ENCODE results near the gene TGM4. TPM values are rescaled to one million over a fixed set of nuclear protein-coding genes. Genes with fewer than 3 reads are reported as not detected.

TGM4 gene
- not detected in 2 replicates for total RNA-seq

- Histone ChIP-seq H3K27me3 (ENCODE audit: control insufficient read depth, insufficient read depth, low read length) (no peaks in the 10 kb centered on the region), H3K36me3 (ENCODE audit: control insufficient read depth, insufficient read depth, low read length) (peaks cover 1% of the 10 kb centered on the region), H3K4me3 (ENCODE audit: low read depth, low read length) (no peak within 1 kb of the TSS)
- TF ChIP-seq CTCF (IDR thresholded peaks at IDR 0.05; ENCODE audit: insufficient read depth, low read length, poor library complexity, severe bottlenecking) = no peak
- no peak for DNase-seq (ENCODE audit: low read depth)
Measured at GRCh38 chr3:44874308-44874707, at the start of gene TGM4. Gene TGM4 (plus strand): TSS chr3:44874608. CDS start chr3:44874679, 71 bp downstream.

- Histone ChIP-seq H3K4me3 (ENCODE audit: low read depth, low read length) (no peak overlapping the region), H3K27me3 (ENCODE audit: control insufficient read depth, insufficient read depth, low read length) (no peaks in the 10 kb centered on the region), H3K36me3 (ENCODE audit: control insufficient read depth, insufficient read depth, low read length) (peaks cover 1% of the 10 kb centered on the region)
- TF ChIP-seq CTCF (IDR thresholded peaks at IDR 0.05; ENCODE audit: insufficient read depth, low read length, poor library complexity, severe bottlenecking) = no peak
- DNase-seq (ENCODE audit: low read depth) = peak; percentile 91
Measured at GRCh38 chr3:44825264-44825925, 49.0 kb upstream of the TGM4 start.

GRCh38 chr3:44827196-44827595, 47.2 kb upstream of the TGM4 start:
- Histone ChIP-seq H3K27me3 (ENCODE audit: control insufficient read depth, insufficient read depth, low read length) (no peaks in the 10 kb centered on the region), H3K36me3 (ENCODE audit: control insufficient read depth, insufficient read depth, low read length) (peaks cover 1% of the 10 kb centered on the region), H3K4me3 (ENCODE audit: low read depth, low read length) (no peak overlapping the region)
- DNase-seq (ENCODE audit: low read depth) = no peak
- TF ChIP-seq CTCF (IDR thresholded peaks at IDR 0.05; ENCODE audit: insufficient read depth, low read length, poor library complexity, severe bottlenecking) = no peak

GRCh38 chr3:44831232-44831631, 43.2 kb upstream of the TGM4 start:
- Histone ChIP-seq H3K4me3 (ENCODE audit: low read depth, low read length) (no peak overlapping the region), H3K27me3 (ENCODE audit: control insufficient read depth, insufficient read depth, low read length) (no peaks in the 10 kb centered on the region), H3K36me3 (ENCODE audit: control insufficient read depth, insufficient read depth, low read length) (peaks cover 1% of the 10 kb centered on the region)
- TF ChIP-seq CTCF (IDR thresholded peaks at IDR 0.05; ENCODE audit: insufficient read depth, low read length, poor library complexity, severe bottlenecking) = no peak
- DNase-seq (ENCODE audit: low read depth) = no peak

- no peak for TF ChIP-seq CTCF (IDR thresholded peaks at IDR 0.05; ENCODE audit: insufficient read depth, low read length, poor library complexity, severe bottlenecking)
- Histone ChIP-seq H3K36me3 (ENCODE audit: control insufficient read depth, insufficient read depth, low read length) (no peaks in the 10 kb centered on the region), H3K27me3 (ENCODE audit: control insufficient read depth, insufficient read depth, low read length) (no peaks in the 10 kb centered on the region), H3K4me3 (ENCODE audit: low read depth, low read length) (no peak overlapping the region)
- no peak for DNase-seq (ENCODE audit: low read depth)
Measured at GRCh38 chr3:44832032-44832431, 42.4 kb upstream of the TGM4 start.

GRCh38 chr3:44832965-44833364, 41.4 kb upstream of the TGM4 start:
- H3K27me3 ChIP-seq (ENCODE audit: control insufficient read depth, insufficient read depth, low read length) = no peaks in the 10 kb centered on the region
- H3K4me3 ChIP-seq (ENCODE audit: low read depth, low read length) = no peak overlapping the region
- TF ChIP-seq CTCF (IDR thresholded peaks at IDR 0.05; ENCODE audit: insufficient read depth, low read length, poor library complexity, severe bottlenecking) = no peak
- DNase-seq (ENCODE audit: low read depth) = no peak
- H3K36me3 ChIP-seq (ENCODE audit: control insufficient read depth, insufficient read depth, low read length) = no peaks in the 10 kb centered on the region

All from kidney epithelial cell (primary cell).